Bronchial epithelial cell (primary cell): ENCODE measurements around the gene OR51V1. TPM values are rescaled to one million over a fixed set of nuclear protein-coding genes. Genes with fewer than 3 reads are reported as not detected.
A peak's percentile ranks its signal among the peaks of the same experiment; 100 is the strongest.
"Not testable (repeated sequence)": the region's sequence is repeated elsewhere in the genome, so short reads cannot be mapped to it uniquely, and the experiment has no call there.

Experiments used
- DNase-seq: peaks from one replicate; pipeline ENCODE4 v3.0.0-alpha.2; 2010; ENCODE audit warnings: low read depth
- FAIRE-seq: peaks from 2 replicates; lab custom pipeline; 2011; peaks lifted over from hg19 to GRCh38; lab: Jason Lieb, UNC
- H3K27me3 ChIP-seq: 2 replicates; pipeline ENCODE4 v1.5.1; 2011; ENCODE audit warnings: low read length; ENCODE audit not compliant: control insufficient read depth, insufficient read depth
- H3K36me3 ChIP-seq: 2 replicates; pipeline ENCODE4 v1.5.1; 2011; ENCODE audit warnings: low read length; ENCODE audit not compliant: control insufficient read depth, insufficient read depth
- H3K4me3 ChIP-seq: 2 replicates; pipeline ENCODE4 v1.5.1; 2011; ENCODE audit warnings: mild to moderate bottlenecking, low read depth, low read length, control low read depth
- CTCF ChIP-seq: IDR thresholded peaks from 2 replicates; pipeline ENCODE4 v1.5.1; 2011; ENCODE audit warnings: mild to moderate bottlenecking, moderate library complexity, low read length, control low read depth, inconsistent platforms; ENCODE audit not compliant: insufficient read depth, severe bottlenecking
- total RNA-seq: library from RNA; depleted of rRNA; stranded (reverse); fragments of >200 nt; gene quantifications from 2 replicates; pipeline ENCODE4 v1.2.1, GENCODE V29; 2014

The OR51V1 gene, protein sequence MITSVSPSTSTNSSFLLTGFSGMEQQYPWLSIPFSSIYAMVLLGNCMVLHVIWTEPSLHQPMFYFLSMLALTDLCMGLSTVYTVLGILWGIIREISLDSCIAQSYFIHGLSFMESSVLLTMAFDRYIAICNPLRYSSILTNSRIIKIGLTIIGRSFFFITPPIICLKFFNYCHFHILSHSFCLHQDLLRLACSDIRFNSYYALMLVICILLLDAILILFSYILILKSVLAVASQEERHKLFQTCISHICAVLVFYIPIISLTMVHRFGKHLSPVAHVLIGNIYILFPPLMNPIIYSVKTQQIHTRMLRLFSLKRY
- total RNA-seq = not detected in 2 replicates

GRCh38 chr11:5200582-5200981 lies at the start of gene OR51V1:
Gene OR51V1, minus strand, starts transcription at chr11:5200682. Its CDS starts 0 bp downstream, at chr11:5200682.
- no peaks in the 10 kb centered on the region for H3K27me3 ChIP-seq
- H3K36me3 ChIP-seq = no peaks in the 10 kb centered on the region
- no peak for FAIRE-seq
- DNase-seq = no peak
- H3K4me3 ChIP-seq = no peak within 1 kb of the TSS
- no peak for TF ChIP-seq CTCF

DNA sequence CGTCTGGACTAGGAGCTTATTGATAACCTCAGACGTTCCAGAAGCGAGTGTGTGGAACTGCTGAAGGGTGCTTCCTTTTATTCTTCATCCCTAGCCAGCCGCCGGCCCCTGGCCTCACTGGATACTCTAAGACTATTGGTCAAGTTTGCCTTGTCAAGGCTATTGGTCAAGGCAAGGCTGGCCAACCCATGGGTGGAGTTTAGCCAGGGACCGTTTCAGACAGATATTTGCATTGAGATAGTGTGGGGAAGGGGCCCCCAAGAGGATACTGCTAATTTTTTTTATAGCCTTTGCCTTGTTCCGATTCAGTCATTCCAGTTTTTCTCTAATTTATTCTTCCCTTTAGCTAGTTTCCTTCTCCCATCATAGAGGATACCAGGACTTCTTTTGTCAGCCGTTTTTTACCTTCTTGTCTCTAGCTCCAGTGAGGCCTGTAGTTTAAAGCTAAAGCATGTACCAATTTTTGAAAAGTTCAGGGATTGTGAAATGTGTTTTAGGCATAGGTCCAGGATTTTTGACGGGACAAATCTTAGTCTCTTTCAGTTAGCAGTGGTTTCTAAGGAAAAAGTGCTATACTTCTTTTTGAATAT lies 49.4 kb upstream of the OR51V1 start, which contains the start of gene HBG1:
HBG1 (minus strand) TSS at position 51 of the 590 bp plus-strand sequence. CDS start 53 bp downstream, outside the sequence.
- not testable (repeated sequence) for H3K27me3 ChIP-seq

DNA sequence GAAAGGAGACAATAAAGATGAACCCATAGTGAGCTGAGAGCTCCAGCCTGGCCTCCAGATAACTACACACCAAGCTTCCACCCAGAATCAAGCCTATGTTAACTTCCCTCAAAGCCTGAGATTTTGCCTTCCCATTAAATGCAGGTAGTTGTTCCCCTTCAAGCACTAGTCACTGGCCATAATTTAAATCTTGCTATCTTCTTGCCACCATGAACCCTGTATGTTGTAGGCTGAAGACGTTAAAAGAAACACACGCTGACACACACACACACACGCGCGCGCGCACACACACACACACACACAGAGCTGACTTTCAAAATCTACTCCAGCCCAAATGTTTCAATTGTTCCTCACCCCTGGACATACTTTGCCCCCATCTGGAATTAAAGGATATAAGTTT lies 48.0 kb upstream of the OR51V1 start:
- H3K27me3 ChIP-seq, H3K4me3 ChIP-seq, H3K36me3 ChIP-seq, FAIRE-seq, DNase-seq: not testable (repeated sequence)

More for the DNA sequence above, 49.4 kb upstream of the OR51V1 start, which contains the start of gene HBG1:
- H3K36me3 ChIP-seq, DNase-seq, H3K4me3 ChIP-seq, FAIRE-seq: not testable (repeated sequence)

GRCh38 chr11:5247472-5248192 lies 47.1 kb upstream of the OR51V1 start:
- no peak overlapping the region for H3K4me3 ChIP-seq
- FAIRE-seq (no peak), DNase-seq (peak; percentile 11)
- TF ChIP-seq CTCF = no peak
- H3K36me3 ChIP-seq = no peaks in the 10 kb centered on the region
- H3K27me3 ChIP-seq = no peaks in the 10 kb centered on the region

DNA sequence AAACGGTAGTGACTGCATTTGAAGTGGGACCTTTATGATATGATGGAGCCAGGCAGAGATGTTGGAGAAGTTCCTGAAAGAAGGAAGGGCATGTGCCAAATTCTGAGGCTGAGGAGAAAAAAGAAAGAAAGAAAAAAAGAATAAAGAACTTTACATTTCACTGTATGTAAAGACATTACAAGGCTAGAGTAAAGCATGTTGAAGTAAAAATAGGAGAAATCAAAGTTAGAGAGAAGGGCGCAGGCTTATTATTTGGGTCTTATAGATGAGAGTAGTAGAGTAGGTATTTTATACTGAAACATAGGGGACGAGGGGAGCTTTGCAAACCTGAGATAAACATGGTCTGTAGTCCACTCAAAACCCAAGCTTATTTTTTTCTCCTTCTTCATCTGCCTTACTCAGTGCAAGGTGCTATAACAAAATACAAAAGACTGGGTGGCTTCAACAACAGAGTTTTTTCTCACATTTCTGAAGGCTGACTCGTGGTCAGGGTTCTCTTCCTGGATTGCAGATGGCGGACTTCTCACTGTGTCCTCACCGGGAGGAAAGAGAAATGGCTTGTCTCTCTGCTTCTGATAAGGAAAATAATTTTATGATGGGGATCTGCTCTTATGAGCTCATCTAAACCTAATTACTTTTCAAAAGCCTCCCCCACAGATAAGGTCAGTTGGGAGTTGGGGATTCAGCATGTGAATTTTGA lies 46.4 kb upstream of the OR51V1 start:
- no peak for FAIRE-seq
- TF ChIP-seq CTCF = no peak
- no peak overlapping the region for H3K4me3 ChIP-seq
- H3K27me3 ChIP-seq = no peaks in the 10 kb centered on the region
- no peak for DNase-seq
- H3K36me3 ChIP-seq = no peaks in the 10 kb centered on the region

- DNase-seq (no peak), FAIRE-seq (no peak)
- no peaks in the 10 kb centered on the region for H3K27me3 ChIP-seq
- no peak for TF ChIP-seq CTCF
- no peaks in the 10 kb centered on the region for H3K36me3 ChIP-seq
- no peak overlapping the region for H3K4me3 ChIP-seq
Measured at GRCh38 chr11:5245155-5245554, 44.7 kb upstream of the OR51V1 start.
